Vagina (tissue), 2 donors: Measurements from ENCODE around the gene PSEN1. TPM values are rescaled to one million over a fixed set of nuclear protein-coding genes. Genes with fewer than 3 reads are reported as not detected.
A peak's percentile ranks its signal among the peaks of the same experiment; 100 is the strongest.

ENCODE experiments used
- DNase-seq, 2 donors: peaks; one replicate each; pipeline ENCODE4 v3.0.0-alpha.2; 2017; ENCODE audit errors: extremely low spot score in 2 of 2
- H3K27ac ChIP-seq: fragments of 200-600 bp; sonication (generic); one replicate; pipeline ENCODE4 v1.5.1; 2019
- H3K27me3 ChIP-seq: fragments of 200-600 bp; sonication (generic); one replicate; pipeline ENCODE4 v1.5.1; 2019
- H3K36me3 ChIP-seq, 2 donors: fragments of 200-600 bp; sonication (generic); one replicate each; pipeline ENCODE4 v1.5.1; 2017 to 2019
- H3K4me1 ChIP-seq: fragments of 200-600 bp; sonication (generic); one replicate; pipeline ENCODE4 v1.5.1; 2019
- H3K4me3 ChIP-seq, 2 donors: fragments of 200-600 bp; sonication (generic); 1 replicate in 1 of 2; 2 replicates in 1 of 2; pipeline ENCODE4 v1.5.1; 2016 to 2019
- H3K9me3 ChIP-seq: fragments of 200-600 bp; sonication (generic); one replicate; pipeline ENCODE4 v1.5.1; 2019
- POLR2A ChIP-seq, 2 donors: fragments of 450-650 bp; IDR thresholded peaks; one replicate each; pipeline ENCODE4 v1.6.1; 2017; ENCODE audit warnings: antibody characterized with exemption in 2 of 2, mild to moderate bottlenecking in 2 of 2, moderate library complexity in 2 of 2
- POLR2AphosphoS5 ChIP-seq, 2 donors: sonication (generic); formaldehyde crosslinking; IDR thresholded peaks; one replicate each; pipeline ENCODE4 v1.9.0; 2017; ENCODE audit warnings: antibody characterized with exemption in 2 of 2, mild to moderate bottlenecking in 2 of 2, low read depth in 1 of 2; ENCODE audit not compliant: insufficient read depth in 1 of 2
- intact Hi-C: fragments of 100-400 bp; cut with DNase I; formaldehyde crosslinking; loops from one replicate; pipeline ENCODE4 v1.15.1; 2023
- total RNA-seq: library from RNA; depleted of rRNA; stranded (reverse); fragments of >200 nt; gene quantifications from one replicate; pipeline ENCODE4 v1.2.3, GENCODE V29; 2016
- TF ChIP-seq, protein P1 (sequence below), 3 experiments: fragments of 450-650 bp in 2 of 3; fragments of 200-600 bp in 1 of 3; sonication (generic) in 1 of 3; IDR thresholded peaks; one replicate each; pipeline ENCODE4 v1.5.1; 2017 to 2019; ENCODE audit warnings: antibody characterized with exemption in 3 of 3, mild to moderate bottlenecking in 2 of 3, moderate library complexity in 2 of 3

PSEN1 gene
- total RNA-seq, 1 donor from 2014 or later = 47.1 TPM

- intact Hi-C loops = no loop called here
- TF ChIP-seq, protein P1, sequence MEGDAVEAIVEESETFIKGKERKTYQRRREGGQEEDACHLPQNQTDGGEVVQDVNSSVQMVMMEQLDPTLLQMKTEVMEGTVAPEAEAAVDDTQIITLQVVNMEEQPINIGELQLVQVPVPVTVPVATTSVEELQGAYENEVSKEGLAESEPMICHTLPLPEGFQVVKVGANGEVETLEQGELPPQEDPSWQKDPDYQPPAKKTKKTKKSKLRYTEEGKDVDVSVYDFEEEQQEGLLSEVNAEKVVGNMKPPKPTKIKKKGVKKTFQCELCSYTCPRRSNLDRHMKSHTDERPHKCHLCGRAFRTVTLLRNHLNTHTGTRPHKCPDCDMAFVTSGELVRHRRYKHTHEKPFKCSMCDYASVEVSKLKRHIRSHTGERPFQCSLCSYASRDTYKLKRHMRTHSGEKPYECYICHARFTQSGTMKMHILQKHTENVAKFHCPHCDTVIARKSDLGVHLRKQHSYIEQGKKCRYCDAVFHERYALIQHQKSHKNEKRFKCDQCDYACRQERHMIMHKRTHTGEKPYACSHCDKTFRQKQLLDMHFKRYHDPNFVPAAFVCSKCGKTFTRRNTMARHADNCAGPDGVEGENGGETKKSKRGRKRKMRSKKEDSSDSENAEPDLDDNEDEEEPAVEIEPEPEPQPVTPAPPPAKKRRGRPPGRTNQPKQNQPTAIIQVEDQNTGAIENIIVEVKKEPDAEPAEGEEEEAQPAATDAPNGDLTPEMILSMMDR (IDR thresholded peaks at IDR 0.05) = no peak
- no peak for TF ChIP-seq POLR2A (IDR thresholded peaks at IDR 0.05)
- TF ChIP-seq POLR2AphosphoS5 (IDR thresholded peaks at IDR 0.05; ENCODE audit: insufficient read depth in 1 of 2, low read depth in 1 of 2) = no peak
Measured at GRCh38 chr14:73258076-73258475, 121.8 kb downstream of the PSEN1 start.

DNA sequence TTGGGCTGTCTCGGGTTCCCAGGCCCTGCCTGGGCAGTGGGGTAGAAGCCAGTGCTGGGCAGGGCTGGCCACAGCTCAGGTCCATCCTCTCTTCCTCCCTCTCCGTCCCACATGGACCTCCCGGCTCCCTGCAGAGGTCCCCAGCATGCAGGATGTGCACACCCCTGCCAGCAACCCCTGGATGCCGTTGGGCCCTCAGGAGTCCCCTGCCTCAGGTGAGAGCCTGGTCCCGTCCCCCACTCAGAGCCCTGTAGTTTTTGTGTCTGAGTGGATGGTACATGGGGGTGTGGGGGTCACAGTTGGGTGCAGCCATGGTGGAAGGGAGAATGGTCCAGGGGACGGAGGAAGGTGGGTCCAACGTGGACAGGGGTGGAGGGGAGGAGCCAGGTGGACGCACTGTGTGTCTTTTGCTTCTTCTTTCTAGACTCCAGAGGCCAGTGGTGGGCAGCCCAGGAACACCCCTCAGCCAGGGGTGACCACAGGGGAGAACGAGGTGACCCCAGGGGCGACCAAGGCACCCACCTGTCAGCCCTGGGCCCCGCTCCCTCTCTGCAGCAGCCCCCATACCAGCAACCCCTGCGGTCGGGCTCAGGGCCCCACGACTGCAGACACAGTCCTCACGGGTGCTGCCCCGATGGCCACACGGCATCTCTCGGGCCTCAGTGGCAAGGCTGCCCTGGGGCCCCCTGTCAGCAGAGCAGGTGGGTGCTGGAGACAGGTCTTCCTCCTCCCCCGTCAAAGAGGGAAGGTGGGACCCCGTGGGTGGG lies 122.7 kb downstream of the PSEN1 start:
- Histone ChIP-seq H3K27me3 (no peaks in the 10 kb centered on the region), H3K9me3 (no peaks in the 10 kb centered on the region), H3K36me3 (no peaks in the 10 kb centered on the region), H3K27ac (no peak overlapping the region), H3K4me3 (no peak overlapping the region), H3K4me1 (no peaks in the 10 kb centered on the region)
- intact Hi-C loops = no loop called here
- TF ChIP-seq, protein P1 (IDR thresholded peaks at IDR 0.05) = no peak
- TF ChIP-seq POLR2AphosphoS5 (IDR thresholded peaks at IDR 0.05; ENCODE audit: insufficient read depth in 1 of 2, low read depth in 1 of 2) (no peak), POLR2A (IDR thresholded peaks at IDR 0.05) (no peak)
- DNase-seq = no peak

More at GRCh38 chr14:73258076-73258475, 121.8 kb downstream of the PSEN1 start:
- Histone ChIP-seq H3K4me3 (no peak overlapping the region), H3K27me3 (no peaks in the 10 kb centered on the region), H3K27ac (no peak overlapping the region), H3K36me3 (no peaks in the 10 kb centered on the region), H3K4me1 (no peaks in the 10 kb centered on the region), H3K9me3 (no peaks in the 10 kb centered on the region)
- no peak for DNase-seq

- Histone ChIP-seq H3K9me3 (no peaks in the 10 kb centered on the region), H3K36me3 (no peaks in the 10 kb centered on the region), H3K4me1 (no peaks in the 10 kb centered on the region), H3K4me3 (no peak overlapping the region), H3K27ac (no peak overlapping the region), H3K27me3 (no peaks in the 10 kb centered on the region)
- intact Hi-C loops = no loop called here
- no peak for DNase-seq
- TF ChIP-seq POLR2AphosphoS5 (IDR thresholded peaks at IDR 0.05; ENCODE audit: insufficient read depth in 1 of 2, low read depth in 1 of 2) = no peak
- TF ChIP-seq, protein P1 (IDR thresholded peaks at IDR 0.05) = no peak
- no peak for TF ChIP-seq POLR2A (IDR thresholded peaks at IDR 0.05)
Measured at GRCh38 chr14:73259837-73260236, 123.5 kb downstream of the PSEN1 start.

DNA sequence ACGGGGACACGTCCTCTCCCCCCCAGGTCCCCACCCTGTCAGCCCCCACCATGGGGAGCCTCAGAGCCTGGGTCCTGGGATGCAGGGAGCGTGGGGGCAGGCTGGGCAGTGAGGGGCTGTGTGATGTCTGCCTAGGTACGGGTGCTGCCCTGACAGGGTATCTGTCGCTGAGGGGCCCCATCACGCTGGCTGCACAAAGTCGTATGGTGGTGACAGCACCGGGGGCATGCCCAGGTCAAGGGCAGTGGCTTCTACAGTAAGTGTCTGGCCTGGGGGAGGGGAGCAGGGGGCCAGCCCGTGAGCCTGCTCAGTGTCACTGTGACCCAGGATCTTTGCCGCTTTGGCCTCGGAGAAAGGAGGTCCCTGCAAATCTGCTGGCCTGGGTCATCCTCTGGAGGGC lies 124.3 kb downstream of the PSEN1 start:
- no peak for DNase-seq
- H3K27me3 ChIP-seq = no peaks in the 10 kb centered on the region
- no peak overlapping the region for H3K27ac ChIP-seq
- H3K36me3 ChIP-seq = no peaks in the 10 kb centered on the region
- H3K4me1 ChIP-seq = no peaks in the 10 kb centered on the region
- no peak overlapping the region for H3K4me3 ChIP-seq
- H3K9me3 ChIP-seq = no peaks in the 10 kb centered on the region
- TF ChIP-seq, protein P1 (IDR thresholded peaks at IDR 0.05) = no peak
- TF ChIP-seq POLR2A (IDR thresholded peaks at IDR 0.05) = no peak
- TF ChIP-seq POLR2AphosphoS5 (IDR thresholded peaks at IDR 0.05; ENCODE audit: insufficient read depth in 1 of 2, low read depth in 1 of 2) = no peak
- intact Hi-C loops = no loop called here

DNA sequence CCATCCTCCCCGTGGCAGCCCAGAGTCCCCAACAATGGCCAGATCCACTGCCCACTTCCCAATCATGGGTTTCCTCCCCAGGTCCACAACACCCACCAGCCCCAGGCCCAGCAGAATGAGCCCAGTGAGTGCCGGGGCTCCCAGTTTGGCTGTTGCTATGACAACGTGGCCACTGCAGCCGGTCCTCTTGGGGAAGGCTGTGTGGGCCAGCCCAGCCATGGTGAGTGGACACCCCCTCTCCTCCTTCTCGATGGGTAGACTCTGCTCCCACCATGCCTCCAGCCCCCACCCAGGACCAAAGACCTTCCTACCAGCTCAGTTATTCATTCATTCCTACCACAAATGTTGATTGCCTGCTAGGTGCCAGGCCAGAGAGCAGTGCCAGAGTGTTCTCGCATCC lies 124.8 kb downstream of the PSEN1 start:
- H3K27me3 ChIP-seq = no peaks in the 10 kb centered on the region
- no peaks in the 10 kb centered on the region for H3K36me3 ChIP-seq
- H3K4me3 ChIP-seq = no peak overlapping the region
- intact Hi-C loops = no loop called here
- TF ChIP-seq POLR2AphosphoS5 (IDR thresholded peaks at IDR 0.05; ENCODE audit: insufficient read depth in 1 of 2, low read depth in 1 of 2) (no peak), POLR2A (IDR thresholded peaks at IDR 0.05) (no peak)
- TF ChIP-seq, protein P1 (IDR thresholded peaks at IDR 0.05) = no peak
- H3K4me1 ChIP-seq = no peaks in the 10 kb centered on the region
- DNase-seq = peak in 1 of 2 donors; percentile 92
- H3K27ac ChIP-seq = no peak overlapping the region
- no peaks in the 10 kb centered on the region for H3K9me3 ChIP-seq
